IMR-90 (cell line): ENCODE results near the gene SLX4.

Experiments
- CEBPB ChIP-seq: IDR thresholded peaks from 2 replicates; pipeline ENCODE4 v1.6.1; 2012; ENCODE audit warnings: low read depth, low read length, improper control_type of control experiment
- MAFK ChIP-seq: IDR thresholded peaks from 2 replicates; pipeline ENCODE4 v1.6.1; 2012; ENCODE audit warnings: low read depth, low read length, improper control_type of control experiment
- MAZ ChIP-seq: IDR thresholded peaks from 2 replicates; pipeline ENCODE4 v1.6.1; 2012; ENCODE audit warnings: low read depth, mild to moderate bottlenecking, low read length, improper control_type of control experiment, moderate library complexity, borderline replicate concordance
- POLR2A ChIP-seq: IDR thresholded peaks from 2 replicates; pipeline ENCODE4 v1.6.1; 2012; ENCODE audit warnings: mild to moderate bottlenecking, low read depth, low read length
- RAD21 ChIP-seq: IDR thresholded peaks from 2 replicates; pipeline ENCODE4 v1.6.1; 2012; ENCODE audit warnings: low read length, improper control_type of control experiment
- SMC3 ChIP-seq: fragments of 150-350 bp; IDR thresholded peaks from 2 replicates; pipeline ENCODE4 v1.6.1; 2016; ENCODE audit warnings: low read depth, mild to moderate bottlenecking, antibody characterized with exemption, low read length, moderate library complexity
- TF ChIP-seq, protein P1 (sequence below): conservative IDR thresholded peaks from 2 replicates; pipeline ENCODE4 v1.5.1; 2012; ENCODE audit warnings: mild to moderate bottlenecking, low read depth, low read length, improper control_type of control experiment
- TF ChIP-seq, protein P2 (sequence below): fragments of 150-350 bp; IDR thresholded peaks from 2 replicates; pipeline ENCODE4 v1.6.1; 2017; ENCODE audit warnings: mild to moderate bottlenecking, antibody characterized with exemption, low read length, low read depth

DNA sequence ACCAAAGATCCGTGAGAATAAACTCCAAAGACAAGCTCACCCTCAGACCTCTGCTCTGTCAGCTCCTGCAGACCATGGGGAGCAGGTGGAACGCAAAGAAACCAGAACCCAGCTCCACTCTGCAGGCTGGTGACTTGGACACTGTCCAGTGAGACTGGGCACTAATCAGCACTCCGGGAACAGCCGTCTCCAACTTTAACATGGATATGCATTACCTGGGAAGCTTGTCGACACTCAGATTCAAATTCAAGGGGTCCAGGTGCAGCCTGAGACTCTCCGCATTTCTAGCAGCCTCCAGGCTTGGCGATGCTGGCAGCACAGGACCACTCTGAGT is 9.1 kb downstream of the SLX4 start:
- TF ChIP-seq RAD21 (no peak), CEBPB (no peak), POLR2A (no peak), SMC3 (no peak), MAFK (no peak), MAZ (no peak)
- TF ChIP-seq, protein P1, sequence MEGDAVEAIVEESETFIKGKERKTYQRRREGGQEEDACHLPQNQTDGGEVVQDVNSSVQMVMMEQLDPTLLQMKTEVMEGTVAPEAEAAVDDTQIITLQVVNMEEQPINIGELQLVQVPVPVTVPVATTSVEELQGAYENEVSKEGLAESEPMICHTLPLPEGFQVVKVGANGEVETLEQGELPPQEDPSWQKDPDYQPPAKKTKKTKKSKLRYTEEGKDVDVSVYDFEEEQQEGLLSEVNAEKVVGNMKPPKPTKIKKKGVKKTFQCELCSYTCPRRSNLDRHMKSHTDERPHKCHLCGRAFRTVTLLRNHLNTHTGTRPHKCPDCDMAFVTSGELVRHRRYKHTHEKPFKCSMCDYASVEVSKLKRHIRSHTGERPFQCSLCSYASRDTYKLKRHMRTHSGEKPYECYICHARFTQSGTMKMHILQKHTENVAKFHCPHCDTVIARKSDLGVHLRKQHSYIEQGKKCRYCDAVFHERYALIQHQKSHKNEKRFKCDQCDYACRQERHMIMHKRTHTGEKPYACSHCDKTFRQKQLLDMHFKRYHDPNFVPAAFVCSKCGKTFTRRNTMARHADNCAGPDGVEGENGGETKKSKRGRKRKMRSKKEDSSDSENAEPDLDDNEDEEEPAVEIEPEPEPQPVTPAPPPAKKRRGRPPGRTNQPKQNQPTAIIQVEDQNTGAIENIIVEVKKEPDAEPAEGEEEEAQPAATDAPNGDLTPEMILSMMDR: no peak
- TF ChIP-seq, protein P2, sequence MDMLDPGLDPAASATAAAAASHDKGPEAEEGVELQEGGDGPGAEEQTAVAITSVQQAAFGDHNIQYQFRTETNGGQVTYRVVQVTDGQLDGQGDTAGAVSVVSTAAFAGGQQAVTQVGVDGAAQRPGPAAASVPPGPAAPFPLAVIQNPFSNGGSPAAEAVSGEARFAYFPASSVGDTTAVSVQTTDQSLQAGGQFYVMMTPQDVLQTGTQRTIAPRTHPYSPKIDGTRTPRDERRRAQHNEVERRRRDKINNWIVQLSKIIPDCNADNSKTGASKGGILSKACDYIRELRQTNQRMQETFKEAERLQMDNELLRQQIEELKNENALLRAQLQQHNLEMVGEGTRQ: no peak
